Fibroblast of peridontal ligament (primary cell): ENCODE data around the gene NPTXR.
"Not testable (repeated sequence)": the region's sequence is repeated elsewhere in the genome, so short reads cannot be mapped to it uniquely, and the experiment has no call there.

Source experiments
- DNase-seq: peaks from one replicate; pipeline ENCODE4 v3.0.0-alpha.2; 2010; ENCODE audit errors: extremely low read depth

The NPTXR gene

GRCh38 chr22:38868886-38869381 lies 25.1 kb upstream of the NPTXR start:
- DNase-seq = peak; percentile 56

- DNase-seq = no peak
Measured at GRCh38 chr22:38868286-38868721, 24.5 kb upstream of the NPTXR start.

DNA sequence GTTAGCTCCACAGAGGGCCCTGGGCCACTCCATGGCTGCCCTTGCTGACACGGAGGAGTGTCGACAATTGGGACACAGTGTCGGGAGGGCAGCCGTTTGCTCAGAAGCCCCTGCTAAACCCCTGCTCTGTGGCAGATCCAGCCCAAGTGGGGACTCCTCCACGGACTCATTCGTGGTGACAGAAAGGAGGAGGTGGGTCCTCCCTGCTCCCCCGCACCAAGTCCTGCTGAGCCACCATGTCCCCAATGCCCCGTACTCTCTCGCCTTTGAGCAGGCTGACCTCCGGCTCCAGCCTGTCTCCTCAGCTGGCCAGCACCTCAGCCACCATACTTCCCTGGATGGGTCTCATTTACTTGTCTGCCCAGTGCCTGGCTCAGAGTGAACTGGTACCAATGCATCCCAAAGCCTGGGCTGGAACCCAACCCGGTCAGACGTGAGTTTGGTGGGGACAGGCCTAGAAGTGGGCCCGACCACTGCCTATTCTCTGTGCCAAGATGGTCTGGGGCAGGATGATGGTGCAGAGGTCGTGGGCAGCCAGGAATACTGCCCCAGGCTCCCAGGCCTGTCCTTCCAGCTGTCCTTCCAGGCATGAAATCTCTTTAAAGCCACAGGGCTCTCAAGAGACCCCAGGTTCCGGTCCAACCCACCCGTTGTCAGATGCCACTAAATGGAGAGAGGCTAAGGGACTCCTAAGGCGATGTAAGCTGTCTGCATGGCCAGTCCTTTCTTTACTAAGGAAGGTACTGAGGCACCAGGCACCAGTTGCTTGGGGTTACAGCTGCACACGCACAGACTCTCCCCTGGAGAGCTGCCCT lies 23.9 kb upstream of the NPTXR start:
- no peak for DNase-seq

DNA sequence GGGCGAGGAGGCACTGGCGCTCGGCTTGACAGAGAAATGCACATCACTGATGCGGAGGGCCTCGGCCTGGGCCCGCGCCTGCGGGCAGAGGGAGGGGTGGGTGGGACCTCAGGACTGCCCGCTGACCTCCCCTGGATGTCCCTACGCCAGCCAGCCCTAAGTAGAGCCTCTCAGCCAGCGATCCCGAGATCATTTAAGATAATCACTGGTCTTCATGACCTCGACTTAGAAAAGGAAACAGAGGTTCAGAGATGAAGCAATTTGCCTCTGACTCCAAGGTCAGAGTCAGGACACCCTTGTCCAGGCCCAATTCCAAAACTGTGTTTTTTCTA lies 23.3 kb upstream of the NPTXR start:
- DNase-seq = no peak

DNA sequence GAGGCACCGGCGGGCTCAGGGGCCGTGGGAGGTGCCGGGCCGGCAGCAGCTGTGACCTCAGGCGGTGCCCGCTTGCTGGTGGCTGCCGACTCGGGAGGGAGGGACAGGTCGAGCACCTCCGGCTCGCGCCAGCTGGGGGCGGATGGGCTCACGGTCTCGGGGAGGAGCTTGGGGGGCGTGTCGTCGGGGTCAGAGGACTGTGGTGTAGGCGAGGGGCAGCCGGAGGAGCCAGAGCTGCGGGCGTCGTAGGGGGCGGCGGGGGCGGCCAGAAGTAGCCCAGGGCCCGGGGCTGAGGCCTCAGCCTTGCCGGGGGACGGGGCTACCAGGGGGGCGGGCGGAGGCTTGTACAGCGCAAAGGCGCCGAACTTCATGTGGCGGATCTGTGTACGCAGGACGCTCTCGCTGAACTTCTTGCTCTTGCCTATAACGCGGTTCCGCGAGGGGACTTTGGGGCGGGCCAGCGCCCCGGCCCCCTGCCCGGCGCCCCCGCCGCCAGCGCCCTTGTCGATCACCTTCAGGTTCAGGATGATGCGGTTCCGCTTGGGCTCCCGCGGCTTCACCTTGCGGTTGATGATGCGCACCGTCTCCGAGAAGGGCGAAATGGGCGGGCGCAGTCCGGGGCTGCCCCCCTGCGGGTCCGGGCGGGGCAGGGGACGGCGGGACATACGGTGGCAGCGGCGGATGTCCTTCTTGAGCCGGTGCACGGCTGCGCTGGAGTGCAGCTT lies 22.7 kb upstream of the NPTXR start:
- no peak for DNase-seq

- no peak for DNase-seq
Measured at GRCh38 chr22:38866024-38866398, 22.2 kb upstream of the NPTXR start.

- no peak for DNase-seq
Measured at GRCh38 chr22:38865201-38866023, 21.6 kb upstream of the NPTXR start.

DNA sequence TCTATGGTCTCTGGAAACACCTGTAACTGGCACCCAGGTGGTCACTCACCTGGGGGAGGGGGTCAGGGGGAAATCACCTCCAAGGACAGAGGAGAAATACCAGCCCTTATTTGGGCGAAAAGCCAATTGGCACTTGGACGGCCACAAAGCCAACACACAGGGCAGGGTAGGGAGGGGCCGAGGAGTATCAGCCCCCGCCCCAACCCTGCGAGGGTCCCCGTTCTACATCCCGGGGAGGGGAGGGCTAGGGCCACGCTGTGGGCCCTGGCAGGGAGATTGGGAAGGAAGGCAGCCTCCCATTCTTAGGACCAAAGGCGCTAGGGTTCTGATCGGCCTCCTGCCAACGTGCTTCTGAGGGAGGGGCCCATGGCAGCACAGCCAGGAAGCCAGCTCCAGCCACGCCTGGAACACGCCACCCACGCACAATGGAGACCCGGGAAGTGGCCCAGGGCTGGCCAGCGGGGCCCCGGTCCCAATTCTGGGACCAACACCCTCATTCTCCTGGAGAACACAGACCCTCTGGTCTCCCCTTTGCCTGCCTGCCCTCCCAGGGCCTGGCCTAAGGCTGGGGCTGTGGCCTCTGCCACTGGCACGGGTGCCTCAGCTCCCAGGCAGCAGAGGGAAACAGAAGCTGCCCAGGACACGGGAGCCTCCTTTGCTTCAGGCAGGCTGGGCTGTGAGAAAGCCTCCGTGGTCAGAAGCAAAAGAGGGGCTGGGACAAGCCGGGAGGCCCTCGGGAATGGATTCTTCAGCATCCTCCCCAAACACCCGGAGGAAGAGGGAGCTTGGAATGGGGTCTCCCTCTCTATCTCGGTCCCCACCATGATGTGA lies 20.7 kb upstream of the NPTXR start:
- no peak for DNase-seq

GRCh38 chr22:38863531-38864131 lies 19.8 kb upstream of the NPTXR start:
- no peak for DNase-seq

DNA sequence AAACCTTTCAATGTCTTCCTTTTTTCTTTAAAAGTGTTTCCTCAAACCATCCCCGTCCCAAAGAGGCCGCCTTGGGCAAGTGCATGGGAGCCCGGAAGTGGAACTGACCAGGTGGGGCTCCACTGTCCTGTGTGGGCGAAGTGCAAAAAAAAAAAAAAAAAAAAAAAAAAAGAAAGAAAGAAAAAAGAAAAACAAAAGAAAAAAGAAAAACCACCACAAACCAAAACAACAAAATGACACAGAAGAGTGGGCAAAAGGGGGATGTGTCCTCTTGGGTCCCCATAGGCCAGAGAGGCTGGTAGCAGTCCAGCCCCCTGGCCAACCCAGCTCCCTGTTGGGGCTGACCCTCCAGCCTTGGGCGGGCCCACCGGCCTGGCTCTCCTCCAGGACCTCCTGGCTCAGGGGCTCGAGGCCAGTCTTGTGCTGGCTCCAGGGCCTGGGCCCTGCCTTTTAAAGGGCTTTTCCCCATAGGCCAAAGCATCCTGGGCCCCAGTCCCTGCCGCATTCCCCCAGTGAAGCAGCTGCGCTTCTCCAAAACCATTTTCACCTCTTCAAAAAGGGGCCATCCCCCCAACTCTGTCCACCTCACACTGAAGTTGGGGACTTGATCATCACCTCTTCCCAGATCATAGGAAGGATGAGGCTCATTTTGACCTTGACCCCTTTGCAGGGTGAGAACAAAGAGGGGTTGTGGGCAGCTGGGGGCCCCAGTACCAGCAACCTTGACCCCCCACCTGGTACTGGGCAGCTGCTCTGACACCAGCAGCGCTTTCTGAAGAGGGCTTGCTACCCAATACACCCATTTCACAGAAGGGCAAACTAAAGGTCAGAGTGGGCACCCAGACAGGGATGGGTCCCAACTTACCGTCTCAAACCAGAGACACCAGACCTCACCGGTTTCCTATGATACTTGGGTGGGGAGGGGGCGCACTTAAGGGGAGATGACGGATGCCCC lies 18.8 kb upstream of the NPTXR start:
- no peak for DNase-seq

- DNase-seq = no peak
Measured at GRCh38 chr22:38861927-38862326, 18.1 kb upstream of the NPTXR start.

DNA sequence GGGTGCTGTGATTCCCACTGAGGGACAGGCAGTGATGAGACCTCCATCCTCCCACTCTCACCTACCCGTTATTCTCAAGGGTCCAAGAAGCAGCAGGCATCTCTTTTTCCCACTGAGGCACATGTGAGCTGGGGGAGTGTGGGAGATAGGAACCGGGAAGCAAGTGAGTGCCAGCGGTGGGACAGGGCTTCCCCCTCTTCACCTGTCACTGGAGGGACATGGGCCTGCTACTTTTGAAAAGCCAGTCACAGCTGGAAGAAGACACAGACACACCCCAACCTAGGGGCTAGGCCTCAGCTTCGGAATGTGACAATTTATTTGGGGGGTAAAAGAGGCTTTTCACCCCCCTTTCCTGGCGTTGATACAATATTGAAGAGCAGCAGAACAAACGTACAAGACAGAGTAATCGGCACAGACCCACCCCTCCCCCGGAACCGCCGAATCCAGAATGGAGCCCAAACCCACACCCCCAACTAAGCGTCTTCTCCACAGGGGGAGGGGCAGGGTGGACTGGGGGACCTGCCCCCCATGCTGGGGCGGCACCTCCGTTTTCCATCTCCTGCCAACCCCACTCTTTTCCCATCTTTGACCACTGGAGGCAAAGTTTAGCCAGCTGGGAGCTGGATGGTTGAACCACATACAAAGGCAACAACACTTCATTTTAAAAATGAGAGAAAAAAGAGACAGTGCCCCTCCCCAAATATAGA lies 17.5 kb upstream of the NPTXR start:
- peak; percentile 16 for DNase-seq

GRCh38 chr22:38860283-38861169 lies 16.7 kb upstream of the NPTXR start:
- DNase-seq = no peak

GRCh38 chr22:38859581-38860282 lies 15.9 kb upstream of the NPTXR start:
- no peak for DNase-seq

GRCh38 chr22:38858492-38858891 lies 14.7 kb upstream of the NPTXR start:
- DNase-seq = no peak

DNA sequence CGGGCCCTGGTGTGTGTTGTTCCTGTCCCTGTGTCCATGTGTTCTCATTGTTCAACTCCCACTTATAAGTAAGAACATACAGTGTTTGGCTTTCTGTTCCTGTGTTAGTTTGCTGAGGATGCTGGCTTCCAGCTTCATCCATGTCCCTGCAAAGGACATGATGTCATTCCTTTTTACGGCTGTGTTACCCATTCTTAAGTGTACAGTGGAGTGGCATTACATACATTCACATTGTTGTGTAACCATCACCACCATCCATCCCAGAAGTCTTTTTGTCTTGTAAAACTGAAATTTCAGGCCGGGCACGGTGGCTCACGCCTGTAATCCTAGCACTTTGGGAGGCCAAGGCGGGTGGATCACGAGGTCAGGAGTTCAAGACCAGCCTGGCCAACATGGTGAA lies 10.6 kb upstream of the NPTXR start:
- DNase-seq = not testable (repeated sequence)

DNA sequence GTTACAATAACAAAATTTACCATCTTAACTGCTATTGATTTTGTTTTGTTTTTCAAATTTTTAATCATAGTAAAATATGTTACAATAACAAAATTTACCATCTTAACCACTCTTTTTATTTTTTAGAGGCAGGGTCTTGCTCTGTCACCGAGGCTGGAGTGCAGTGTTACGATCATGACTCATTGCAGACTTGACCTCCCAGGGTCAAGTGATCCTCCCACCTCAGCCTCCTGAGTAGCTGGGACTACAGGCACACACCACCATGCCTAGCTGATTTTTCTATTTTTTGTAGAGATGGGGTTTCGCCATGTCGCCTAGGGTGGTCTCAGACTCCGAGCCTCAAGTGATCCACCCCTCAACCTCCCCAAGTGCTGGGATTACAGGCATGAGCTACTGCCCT lies 10.1 kb upstream of the NPTXR start:
- DNase-seq = not testable (repeated sequence)
